Natural killer cell (primary cell): Measurements from ENCODE around the gene THRAP3. TPM values are rescaled to one million over a fixed set of nuclear protein-coding genes. Genes with fewer than 3 reads are reported as not detected.

ENCODE experiments used
- ATAC-seq, 3 donors: fragments of 150-1000 bp in 2 of 3; fragments of 200-7000 bp in 1 of 3; cut with Tn5 transposase; 1 replicate in 1 of 3; 2 replicates in 2 of 3; pipeline ENCODE4 v1.10.0; 2021; ENCODE audit warnings: mild to moderate bottlenecking in 2 of 3, moderate library complexity in 2 of 3
- DNase-seq, 2 donors: peaks; one replicate each; pipeline versions ENCODE4 v3.0.0 to v3.0.0-alpha.2; 2013 to 2021; ENCODE audit warnings: mixed read lengths in 1 of 2
- H3K27ac ChIP-seq: one replicate; pipeline ENCODE4 v1.5.1; 2013; ENCODE audit warnings: mild to moderate bottlenecking, low read length
- H3K27me3 ChIP-seq: one replicate; pipeline ENCODE4 v1.6.1; 2013; ENCODE audit warnings: low read length; ENCODE audit not compliant: control insufficient read depth, insufficient read depth
- H3K36me3 ChIP-seq: one replicate; pipeline ENCODE4 v1.6.1; 2013; ENCODE audit warnings: low read length; ENCODE audit not compliant: control insufficient read depth, insufficient read depth
- H3K4me1 ChIP-seq: one replicate; pipeline ENCODE4 v1.6.1; 2013; ENCODE audit warnings: low read length; ENCODE audit not compliant: control insufficient read depth, insufficient read depth
- H3K4me3 ChIP-seq: one replicate; pipeline ENCODE4 v1.5.1; 2013; ENCODE audit warnings: low read length
- H3K9me3 ChIP-seq: one replicate; pipeline ENCODE4 v1.6.1; 2013; ENCODE audit warnings: low read length; ENCODE audit not compliant: control insufficient read depth, insufficient read depth
- H3K27ac Mint-ChIP-seq, 2 donors: one replicate each; pipeline ENCODE4 v1.8.0; 2022; ENCODE audit warnings: mild to moderate bottlenecking in 2 of 2, mixed read lengths in 2 of 2, moderate library complexity in 1 of 2
- H3K27me3 Mint-ChIP-seq, 2 donors: one replicate each; pipeline ENCODE4 v1.8.0; 2022; ENCODE audit warnings: low read depth in 2 of 2, mixed read lengths in 2 of 2
- H3K36me3 Mint-ChIP-seq: one replicate; pipeline ENCODE4 v1.8.0; 2022; ENCODE audit warnings: mixed read lengths
- H3K4me1 Mint-ChIP-seq, 2 donors: one replicate each; pipeline ENCODE4 v1.8.0; 2022; ENCODE audit warnings: mixed read lengths in 2 of 2
- H3K4me3 Mint-ChIP-seq: one replicate; pipeline ENCODE4 v1.8.0; 2022; ENCODE audit warnings: mild to moderate bottlenecking, moderate library complexity, mixed read lengths
- H3K9me3 Mint-ChIP-seq, 2 donors: one replicate each; pipeline ENCODE4 v1.8.0; 2022; ENCODE audit warnings: mixed read lengths in 2 of 2
- WGBS: methylation state at CpG from one replicate; pipeline ENCODE4 v1.1.7; 2013; ENCODE audit warnings: missing lambda C conversion rate; ENCODE audit not compliant: insufficient coverage; 5-methylcytosine and 5-hydroxymethylcytosine counted together
- intact Hi-C: fragments of 100-400 bp; cut with micrococcal nuclease; formaldehyde crosslinking; loops from one replicate; pipeline ENCODE4 v1.14.2; 2022
- total RNA-seq, 4 donors: library from RNA; stranded (reverse); fragments of 120-200 nt in 1 of 4; gene quantifications; one replicate each; pipeline versions ENCODE4 v1.2.3 to v1.2.4, GENCODE V29; 2013 to 2022
- TF ChIP-seq, protein P1 (sequence below): fragments of 200-600 bp; IDR thresholded peaks from one replicate; pipeline ENCODE4 v1.8.0; 2022; ENCODE audit warnings: antibody characterized with exemption

The THRAP3 gene
- total RNA-seq, 3 donors from 2014 or later (not counting 1 experiment from before 2014, with no cell fraction given), result 88.6 to 110 (median 97.4) TPM

DNA sequence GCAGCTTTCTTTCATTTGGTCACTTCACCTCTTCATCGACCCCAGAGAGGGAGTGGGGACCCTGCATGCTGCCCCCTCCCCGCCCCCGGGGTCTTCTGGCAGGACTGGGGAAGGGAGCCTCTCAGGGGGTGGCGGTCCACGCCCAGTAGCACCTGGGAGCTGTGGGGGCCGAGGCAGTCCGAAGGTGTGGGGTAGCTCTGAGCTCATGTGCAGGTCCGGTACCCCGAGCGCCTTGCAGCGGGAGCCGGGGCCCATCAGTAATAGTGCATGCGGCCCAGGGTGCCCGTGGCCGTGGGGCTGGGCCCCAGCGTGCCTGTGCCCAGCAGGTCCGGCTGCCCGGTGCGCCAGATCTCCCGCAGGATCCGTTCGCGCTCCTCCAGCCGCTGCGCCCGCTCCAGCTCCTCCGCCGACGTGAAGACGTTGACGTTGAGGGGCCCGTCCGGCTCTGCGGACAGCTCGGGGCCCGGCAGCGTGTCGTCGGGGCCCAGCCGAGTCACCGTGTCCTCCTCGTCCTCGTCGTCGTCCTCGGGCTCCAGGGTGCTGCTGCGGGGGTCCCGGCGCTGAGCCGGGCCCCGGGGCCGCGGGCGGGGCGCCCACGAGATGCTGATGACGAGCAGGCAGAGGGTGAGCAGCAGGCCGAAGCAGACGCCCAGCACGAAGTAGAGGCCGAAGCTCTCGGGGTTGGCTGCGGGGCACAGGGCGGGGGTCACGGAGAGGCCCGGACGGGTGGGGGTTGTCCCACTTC lies 98.0 kb downstream of the THRAP3 start:
- Mint-ChIP-seq H3K4me1 (peaks cover 6 to 35% of the 10 kb centered on the region in 2 donors), H3K4me3 (peak overlapping the region; percentile 81), H3K9me3 (no peaks in the 10 kb centered on the region), H3K27me3 (peaks cover 0 to 5% of the 10 kb centered on the region in 2 donors), H3K27ac (peak overlapping the region in 1 of 2 donors; percentile 73), H3K36me3 (no peaks in the 10 kb centered on the region)
- H3K27ac ChIP-seq, result no peak overlapping the region
- intact Hi-C loops, result loop anchor here (5.0 kb wide), 1 partner anchor 45 kb away; no protein-coding TSS in a partner anchor
- H3K9me3 ChIP-seq, result no peaks in the 10 kb centered on the region
- TF ChIP-seq, protein P1, sequence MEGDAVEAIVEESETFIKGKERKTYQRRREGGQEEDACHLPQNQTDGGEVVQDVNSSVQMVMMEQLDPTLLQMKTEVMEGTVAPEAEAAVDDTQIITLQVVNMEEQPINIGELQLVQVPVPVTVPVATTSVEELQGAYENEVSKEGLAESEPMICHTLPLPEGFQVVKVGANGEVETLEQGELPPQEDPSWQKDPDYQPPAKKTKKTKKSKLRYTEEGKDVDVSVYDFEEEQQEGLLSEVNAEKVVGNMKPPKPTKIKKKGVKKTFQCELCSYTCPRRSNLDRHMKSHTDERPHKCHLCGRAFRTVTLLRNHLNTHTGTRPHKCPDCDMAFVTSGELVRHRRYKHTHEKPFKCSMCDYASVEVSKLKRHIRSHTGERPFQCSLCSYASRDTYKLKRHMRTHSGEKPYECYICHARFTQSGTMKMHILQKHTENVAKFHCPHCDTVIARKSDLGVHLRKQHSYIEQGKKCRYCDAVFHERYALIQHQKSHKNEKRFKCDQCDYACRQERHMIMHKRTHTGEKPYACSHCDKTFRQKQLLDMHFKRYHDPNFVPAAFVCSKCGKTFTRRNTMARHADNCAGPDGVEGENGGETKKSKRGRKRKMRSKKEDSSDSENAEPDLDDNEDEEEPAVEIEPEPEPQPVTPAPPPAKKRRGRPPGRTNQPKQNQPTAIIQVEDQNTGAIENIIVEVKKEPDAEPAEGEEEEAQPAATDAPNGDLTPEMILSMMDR, result no peak
- peak overlapping the region; percentile 52 for H3K4me3 ChIP-seq
- no peaks in the 10 kb centered on the region for H3K36me3 ChIP-seq
- H3K27me3 ChIP-seq, result no peaks in the 10 kb centered on the region
- no peak for ATAC-seq
- WGBS, result 59% methylated on average over 66 of the region's 67 CpGs
- peaks cover 41% of the 10 kb centered on the region for H3K4me1 ChIP-seq
- peak in 1 of 2 donors; percentile 26 for DNase-seq

DNA sequence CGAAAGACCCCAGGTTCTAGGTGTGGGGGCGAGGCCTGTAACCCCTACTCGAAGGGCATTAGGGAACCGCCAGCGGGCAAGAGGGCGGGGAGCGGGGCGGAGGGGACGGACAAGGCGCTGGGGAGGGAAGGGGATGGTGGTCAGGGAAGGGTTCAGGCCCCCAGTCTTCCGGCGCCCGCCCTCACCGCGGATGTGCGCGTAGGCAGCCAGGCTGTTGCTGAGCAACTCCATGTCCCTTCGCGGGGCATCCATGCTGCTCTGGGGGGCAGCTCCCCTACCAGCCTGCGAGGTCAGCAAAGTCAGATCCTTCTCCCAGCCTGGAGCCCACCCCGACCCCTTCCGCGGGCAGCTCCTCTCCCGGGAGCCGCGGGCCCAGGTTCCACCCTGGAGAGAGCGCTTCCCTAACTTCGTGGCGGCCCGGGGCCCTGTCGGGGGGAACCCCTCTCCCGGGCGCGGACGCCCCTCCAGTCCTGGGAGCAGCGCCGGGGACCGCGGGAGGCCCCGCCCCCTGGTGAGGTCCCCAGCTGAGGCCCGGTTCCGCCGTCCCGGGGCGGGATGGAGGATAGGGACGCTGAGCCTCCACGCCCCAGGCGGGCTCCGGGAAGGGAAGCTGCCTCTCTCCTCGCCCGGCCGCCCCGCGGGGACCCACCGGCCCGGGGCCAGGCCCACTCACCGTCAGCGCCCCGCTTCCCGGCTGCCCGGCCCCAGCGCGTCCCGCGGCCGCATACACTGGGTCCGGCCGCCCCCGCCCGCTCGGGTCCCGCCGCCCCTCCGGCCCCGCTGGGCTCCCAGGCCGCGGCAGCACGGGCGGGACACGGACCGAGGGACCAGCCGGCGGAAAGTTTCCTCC lies 98.8 kb downstream of the THRAP3 start:
- WGBS, result 2% methylated on average over 83 of the region's 83 CpGs
- no peaks in the 10 kb centered on the region for H3K9me3 ChIP-seq
- peaks cover 0 to 7% of the 10 kb centered on the region in 2 donors for H3K27me3 Mint-ChIP-seq
- H3K27me3 ChIP-seq, result no peaks in the 10 kb centered on the region
- H3K4me3 ChIP-seq, result peak overlapping the region; percentile 55
- peak overlapping the region; percentile 81 for H3K4me3 Mint-ChIP-seq
- TF ChIP-seq, protein P1, result no peak
- DNase-seq, result peak in 1 of 2 donors; percentile 57
- H3K27ac Mint-ChIP-seq, result peak overlapping the region in 1 of 2 donors; percentile 73
- peaks cover 41% of the 10 kb centered on the region for H3K4me1 ChIP-seq
- no peaks in the 10 kb centered on the region for H3K9me3 Mint-ChIP-seq
- H3K36me3 Mint-ChIP-seq, result no peaks in the 10 kb centered on the region
- H3K27ac ChIP-seq, result peak overlapping the region; percentile 46
- peak; percentile 59 to 67 (median 59) for ATAC-seq
- H3K4me1 Mint-ChIP-seq, result peaks cover 6 to 35% of the 10 kb centered on the region in 2 donors
- no peaks in the 10 kb centered on the region for H3K36me3 ChIP-seq
- intact Hi-C loops, result loop anchor here (5.0 kb wide), 1 partner anchor 44 kb away; no protein-coding TSS in a partner anchor

DNA sequence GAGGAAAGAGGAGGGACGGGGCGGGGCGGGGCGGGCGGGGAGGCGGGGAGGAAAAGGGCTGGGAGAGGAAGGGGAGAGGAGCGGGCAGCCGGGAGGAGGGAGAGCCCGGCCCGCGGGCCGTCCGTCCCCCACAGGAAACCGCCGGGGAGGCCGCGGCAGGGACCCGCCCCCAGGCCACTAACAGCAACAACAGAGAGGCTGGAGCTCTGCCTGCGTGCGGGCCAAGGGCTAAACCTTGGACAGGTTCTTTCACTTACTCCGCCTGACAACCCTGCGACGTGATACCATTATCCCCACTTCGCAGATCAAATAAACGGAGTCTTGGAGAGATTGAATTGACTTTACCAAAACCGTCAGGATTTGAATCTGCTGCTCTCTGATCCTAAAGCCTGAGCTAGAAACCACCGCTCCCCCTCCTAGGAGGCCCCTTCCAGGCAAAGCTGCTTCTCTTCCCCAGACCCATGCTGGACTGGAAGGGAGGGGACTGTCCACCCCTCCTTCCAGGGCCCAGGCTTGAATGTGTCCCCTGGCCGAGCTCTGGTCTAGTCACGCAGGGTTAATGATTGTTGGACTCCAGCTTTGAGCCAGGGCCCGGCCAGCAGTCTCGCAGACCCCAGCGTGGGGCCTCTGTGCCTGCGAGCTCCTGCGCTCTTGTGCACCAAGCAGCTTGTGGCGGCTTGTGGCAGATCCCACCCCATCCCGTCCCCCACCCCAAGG lies 99.6 kb downstream of the THRAP3 start, which contains the start of gene EVA1B:
Gene EVA1B, minus strand, starts transcription at position 10 of the 717 bp plus-strand sequence. CDS start 608 bp downstream, outside the sequence.
- peak within 1 kb of the TSS; percentile 85 for H3K4me3 Mint-ChIP-seq
- TF ChIP-seq, protein P1, result no peak
- H3K27me3 Mint-ChIP-seq, result peaks cover 0 to 7% of the 10 kb centered on the region in 2 donors
- ATAC-seq (peak; percentile 60 to 66 (median 61)), DNase-seq (peak; percentile 48 to 60)
- Histone ChIP-seq H3K9me3 (no peaks in the 10 kb centered on the region), H3K4me1 (peaks cover 41% of the 10 kb centered on the region), H3K36me3 (no peaks in the 10 kb centered on the region), H3K4me3 (peak within 1 kb of the TSS; percentile 55), H3K27me3 (no peaks in the 10 kb centered on the region), H3K27ac (peak within 1 kb of the TSS; percentile 46)
- no peaks in the 10 kb centered on the region for H3K36me3 Mint-ChIP-seq
- H3K4me1 Mint-ChIP-seq, result peaks cover 6 to 35% of the 10 kb centered on the region in 2 donors
- intact Hi-C loops, result loop anchor here (5.0 kb wide), 1 partner anchor 44 kb away; no protein-coding TSS in a partner anchor
- no peaks in the 10 kb centered on the region for H3K9me3 Mint-ChIP-seq
- 5% methylated on average over 35 of the region's 36 CpGs for WGBS
- H3K27ac Mint-ChIP-seq, result peak within 1 kb of the TSS; percentile 41 to 73
